HG03159 (cell line): ENCODE results near the gene KIF18B.

Experiments
- ATAC-seq: cut with Tn5 transposase; IDR thresholded peaks from one replicate; pipeline ENCODE4 v1.9.1; 2021; ENCODE audit warnings: mild to moderate bottlenecking, moderate library complexity; ENCODE audit not compliant: unreplicated experiment

KIF18B gene

GRCh38 chr17:44947461-44948314 is at the start of gene KIF18B:
Gene KIF18B, minus strand, starts transcription at chr17:44947773. Its CDS starts 11,429 bp downstream, at chr17:44936344.
- ATAC-seq, result peak; percentile 85

- ATAC-seq, result no peak
Measured at GRCh38 chr17:44996304-44996703, 48.7 kb upstream of the KIF18B start.

- no peak for ATAC-seq
Measured at GRCh38 chr17:44995436-44996001, 47.9 kb upstream of the KIF18B start.

- ATAC-seq, result no peak
Measured at GRCh38 chr17:44992242-44992939, 44.8 kb upstream of the KIF18B start.

GRCh38 chr17:44990994-44991393 is 43.4 kb upstream of the KIF18B start:
- no peak for ATAC-seq

- ATAC-seq, result no peak
Measured at GRCh38 chr17:44989552-44990138, 42.1 kb upstream of the KIF18B start.

- no peak for ATAC-seq
Measured at GRCh38 chr17:44988044-44988942, 40.7 kb upstream of the KIF18B start.

GRCh38 chr17:44983563-44983962 is 36.0 kb upstream of the KIF18B start:
- no peak for ATAC-seq

- no peak for ATAC-seq
Measured at GRCh38 chr17:44982113-44982702, 34.6 kb upstream of the KIF18B start.

GRCh38 chr17:44981221-44981968 is 33.8 kb upstream of the KIF18B start:
- no peak for ATAC-seq

- ATAC-seq, result no peak
Measured at GRCh38 chr17:44979426-44979995, 31.9 kb upstream of the KIF18B start.

- ATAC-seq, result no peak
Measured at GRCh38 chr17:44978807-44979206, 31.2 kb upstream of the KIF18B start.

- no peak for ATAC-seq
Measured at GRCh38 chr17:44977814-44978550, 30.4 kb upstream of the KIF18B start.

- ATAC-seq, result no peak
Measured at GRCh38 chr17:44977065-44977464, 29.5 kb upstream of the KIF18B start.

- no peak for ATAC-seq
Measured at GRCh38 chr17:44976206-44976605, 28.6 kb upstream of the KIF18B start.

GRCh38 chr17:44972953-44973352 is 25.4 kb upstream of the KIF18B start:
- no peak for ATAC-seq

GRCh38 chr17:44971776-44972483 is 24.4 kb upstream of the KIF18B start:
- ATAC-seq, result no peak
